Inflammatory macrophage treated with lipopolysaccharide for 4 hours (primary cell): ENCODE results near the gene ACTG2.
A peak's percentile ranks its signal among the peaks of the same experiment; 100 is the strongest.
"Not testable (repeated sequence)": the region's sequence is repeated elsewhere in the genome, so short reads cannot be mapped to it uniquely, and the experiment has no call there.

Experiments
- DNase-seq: peaks from one replicate; pipeline ENCODE4 v3.0.0-alpha.2; 2020

Gene ACTG2

GRCh38 chr2:73893764-73894474 is 1.1 kb downstream of the ACTG2 start:
- DNase-seq: no peak

DNA sequence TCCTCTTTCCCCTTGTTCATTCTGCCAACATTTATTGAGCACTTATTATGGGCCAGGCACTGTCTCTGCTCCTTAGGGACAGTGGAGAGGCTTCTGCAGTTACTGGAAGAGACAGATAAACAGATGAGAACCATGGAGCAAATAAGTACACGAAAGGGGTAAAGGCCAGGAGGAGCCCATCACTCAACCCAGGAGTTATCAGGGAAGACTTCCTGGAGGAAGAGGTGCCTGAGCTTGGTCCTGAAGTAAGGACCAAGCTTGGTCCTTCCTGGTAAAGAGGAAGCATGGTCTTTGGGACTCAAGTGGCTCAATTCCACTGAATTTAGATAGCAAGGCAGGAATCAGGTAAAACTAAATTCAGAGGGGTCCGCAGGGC is 1.7 kb downstream of the ACTG2 start:
- no peak for DNase-seq

DNA sequence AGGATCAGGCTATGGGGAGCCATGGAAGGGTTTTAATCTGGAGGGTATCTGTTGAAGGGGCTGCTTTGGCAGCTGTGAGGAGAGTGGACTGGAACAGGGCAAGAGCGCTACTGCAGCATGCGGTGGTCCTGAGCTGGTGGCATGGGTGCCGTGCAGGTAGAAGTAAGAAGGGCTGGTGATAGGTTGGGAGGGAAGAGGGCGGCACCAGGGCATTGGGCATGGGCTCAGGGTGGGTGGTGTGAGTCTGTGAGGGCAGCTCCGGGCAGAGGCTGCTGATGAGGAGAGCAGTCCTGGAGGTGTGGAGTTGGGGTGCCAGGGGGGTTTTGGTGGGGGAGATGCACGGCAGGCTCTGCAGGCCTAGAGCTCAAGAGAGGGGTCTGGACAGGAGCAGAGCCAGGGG is 2.1 kb downstream of the ACTG2 start:
- DNase-seq: no peak

- no peak for DNase-seq
These were observed 2.7 kb downstream of the ACTG2 start for GRCh38 chr2:73895473-73895872.

DNA sequence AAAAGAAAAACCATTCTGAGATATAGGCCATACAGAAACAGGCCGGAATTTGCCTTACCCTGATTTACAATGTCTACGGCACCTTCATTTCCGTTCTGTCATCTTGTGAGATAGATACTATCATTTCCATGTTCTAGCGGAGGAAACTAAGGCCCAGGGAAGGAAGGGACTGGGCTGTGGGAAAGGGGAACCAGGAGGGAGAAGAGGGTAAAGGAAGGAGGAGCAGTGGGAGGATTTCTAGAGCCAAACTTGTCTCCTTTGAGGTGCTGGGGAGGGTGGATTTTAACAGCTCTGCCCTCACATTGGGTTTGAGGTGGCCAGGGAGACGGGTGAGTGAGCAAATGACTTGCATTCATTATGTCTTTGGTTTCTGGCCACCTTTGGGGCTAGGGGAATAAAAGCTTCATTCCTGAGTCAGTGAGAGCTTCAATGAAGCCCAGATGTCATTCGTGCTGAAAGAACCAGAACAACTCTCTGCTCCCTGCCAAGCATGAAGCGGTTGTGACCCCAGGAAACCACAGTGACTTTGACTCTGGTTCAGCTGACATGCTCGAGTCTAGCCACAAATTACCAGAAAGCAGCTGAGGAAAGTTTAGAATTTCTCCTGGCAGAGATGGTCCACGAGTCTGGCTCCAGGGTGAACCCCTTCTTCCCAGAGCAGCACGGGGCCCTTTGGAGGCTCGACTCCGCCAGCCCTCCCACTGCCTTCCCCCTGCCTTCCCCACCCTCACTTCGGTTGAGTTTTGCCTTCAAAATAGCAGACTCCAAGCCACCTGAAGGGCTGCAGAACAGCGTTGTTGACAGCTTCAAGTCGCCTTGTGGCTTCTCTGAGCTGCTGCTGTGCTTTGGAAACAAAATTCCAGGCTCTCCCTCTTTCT is 3.8 kb downstream of the ACTG2 start:
- DNase-seq: no peak

GRCh38 chr2:73897240-73897583 is 4.4 kb downstream of the ACTG2 start:
- DNase-seq: no peak

GRCh38 chr2:73897934-73898333 is 5.1 kb downstream of the ACTG2 start:
- no peak for DNase-seq

DNA sequence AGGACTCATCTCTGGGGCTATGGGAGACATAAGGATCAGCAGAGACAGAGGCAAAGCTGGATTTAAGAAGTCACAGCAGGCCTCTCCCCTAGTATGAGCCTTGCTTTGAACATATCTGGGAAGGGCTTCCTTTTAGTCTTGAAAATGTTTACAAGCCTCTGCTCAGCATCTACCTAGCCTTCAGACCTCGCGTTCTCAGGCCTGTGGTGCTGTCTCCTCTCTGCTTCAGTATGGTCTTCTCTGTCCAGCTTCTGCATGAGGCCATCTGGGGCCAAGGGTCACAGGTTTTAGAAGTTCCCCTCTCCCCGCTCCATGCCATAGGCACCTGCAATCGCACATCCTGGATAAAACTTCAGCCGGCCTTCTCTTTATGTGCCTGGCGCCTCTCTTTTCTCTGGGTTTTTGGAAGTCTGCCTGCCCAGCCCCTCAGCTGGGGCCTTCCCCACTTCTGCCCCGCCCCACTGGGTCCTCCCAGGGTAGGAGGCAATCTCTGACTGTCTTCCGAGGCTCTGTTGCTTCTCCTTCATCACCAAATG is 7.1 kb downstream of the ACTG2 start:
- DNase-seq: no peak

GRCh38 chr2:73901143-73901542 is 8.3 kb downstream of the ACTG2 start:
- no peak for DNase-seq

GRCh38 chr2:73902284-73902683 is 9.5 kb downstream of the ACTG2 start:
- DNase-seq: no peak

- DNase-seq: no peak
These were observed 10.5 kb downstream of the ACTG2 start for GRCh38 chr2:73903313-73903712.

- not testable (repeated sequence) for DNase-seq
These were observed 11.3 kb downstream of the ACTG2 start for GRCh38 chr2:73903949-73904613.

DNA sequence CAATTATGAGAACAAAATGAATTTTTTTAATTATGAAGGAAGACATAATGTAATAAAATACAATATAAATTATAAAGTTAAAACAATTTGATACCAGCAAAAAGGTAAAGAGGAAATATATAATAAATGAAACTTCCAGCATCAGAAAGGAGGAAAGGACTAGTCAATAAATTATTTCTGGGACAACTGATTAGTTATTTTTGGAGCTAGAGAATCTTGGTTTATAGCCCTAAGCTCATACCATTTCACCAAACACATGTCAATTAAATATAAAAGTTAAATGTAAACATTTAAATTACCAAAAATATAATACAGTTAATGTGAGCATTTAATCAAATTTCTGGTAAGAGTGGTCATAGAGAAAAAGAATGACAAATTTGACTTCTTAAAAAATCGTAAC is 12.1 kb downstream of the ACTG2 start:
- DNase-seq: no peak

GRCh38 chr2:73906847-73907505 is 14.2 kb downstream of the ACTG2 start:
- no peak for DNase-seq

GRCh38 chr2:73907840-73908452 is 15.1 kb downstream of the ACTG2 start:
- peak; percentile 18 for DNase-seq

DNA sequence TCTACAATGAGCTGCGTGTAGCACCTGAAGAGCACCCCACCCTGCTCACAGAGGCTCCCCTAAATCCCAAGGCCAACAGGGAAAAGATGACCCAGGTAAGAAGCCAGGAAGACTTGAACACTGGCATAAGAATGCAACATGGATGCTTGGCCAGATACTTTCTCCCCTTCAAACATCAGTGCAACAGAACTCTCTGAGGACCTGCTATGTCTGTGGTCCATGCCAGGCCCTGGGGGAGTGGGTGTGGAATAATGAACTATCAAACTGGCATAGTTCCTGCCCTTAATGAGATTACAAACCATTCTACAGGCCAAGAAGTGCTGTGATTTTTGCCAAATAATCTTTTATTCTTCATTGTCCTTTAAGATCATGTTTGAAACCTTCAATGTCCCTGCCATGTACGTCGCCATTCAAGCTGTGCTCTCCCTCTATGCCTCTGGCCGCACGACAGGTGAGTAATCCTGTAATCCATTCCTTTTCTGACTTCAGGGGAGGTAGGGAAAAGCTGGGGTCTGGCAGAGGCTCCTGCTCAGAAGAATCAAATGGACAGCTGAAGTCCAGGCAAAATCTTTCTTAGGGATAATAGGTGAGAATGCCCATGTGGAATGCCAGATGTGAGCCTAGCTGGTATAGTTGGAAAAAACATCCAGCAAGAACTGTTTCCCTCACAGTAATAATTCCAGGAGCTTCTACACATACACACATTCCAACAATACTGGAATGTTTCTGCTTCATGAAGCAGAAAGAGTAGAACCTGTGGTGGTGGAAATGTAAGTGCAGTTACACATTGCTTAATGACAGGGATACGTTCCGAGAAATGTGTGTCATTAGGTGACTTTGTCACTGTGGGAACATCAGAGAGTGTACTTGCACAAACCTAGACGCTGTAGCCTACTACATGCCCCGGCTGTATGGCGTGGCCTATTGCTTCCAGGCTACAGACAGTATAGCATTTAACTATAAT is 16.2 kb downstream of the ACTG2 start:
- no peak for DNase-seq

- DNase-seq: no peak
These were observed 18.2 kb downstream of the ACTG2 start for GRCh38 chr2:73910873-73911547.

DNA sequence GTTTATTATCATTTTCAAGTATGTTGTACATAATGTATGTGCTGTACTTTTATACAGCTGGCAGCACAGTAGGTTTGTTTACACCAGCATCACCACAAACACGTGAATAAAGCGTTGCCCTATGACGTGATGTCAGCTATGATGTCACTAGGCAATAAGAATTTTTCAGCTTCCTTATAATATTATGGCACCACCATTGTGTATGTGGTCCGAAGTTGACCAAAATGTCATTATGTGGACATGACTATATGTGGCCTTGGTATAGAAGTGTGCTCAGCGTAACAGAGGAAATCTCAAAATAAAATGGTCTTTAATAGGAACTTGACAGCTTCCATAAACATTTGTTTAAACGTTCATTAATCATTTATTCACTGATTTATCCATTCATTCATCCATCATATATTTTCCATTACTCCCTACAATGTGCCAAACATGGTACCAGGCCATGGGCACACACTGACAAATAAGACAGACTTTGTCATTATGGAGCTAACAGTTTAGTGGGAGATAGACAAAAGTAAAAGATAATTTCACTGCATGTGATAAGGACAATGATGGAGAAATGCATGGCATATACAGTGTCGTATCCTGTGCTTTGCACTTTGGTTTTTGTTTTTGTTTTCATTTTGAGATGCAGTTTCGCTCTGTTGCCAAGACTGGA is 18.9 kb downstream of the ACTG2 start:
- no peak for DNase-seq

GRCh38 chr2:73913414-73914054 is 20.7 kb downstream of the ACTG2 start:
- no peak for DNase-seq

DNA sequence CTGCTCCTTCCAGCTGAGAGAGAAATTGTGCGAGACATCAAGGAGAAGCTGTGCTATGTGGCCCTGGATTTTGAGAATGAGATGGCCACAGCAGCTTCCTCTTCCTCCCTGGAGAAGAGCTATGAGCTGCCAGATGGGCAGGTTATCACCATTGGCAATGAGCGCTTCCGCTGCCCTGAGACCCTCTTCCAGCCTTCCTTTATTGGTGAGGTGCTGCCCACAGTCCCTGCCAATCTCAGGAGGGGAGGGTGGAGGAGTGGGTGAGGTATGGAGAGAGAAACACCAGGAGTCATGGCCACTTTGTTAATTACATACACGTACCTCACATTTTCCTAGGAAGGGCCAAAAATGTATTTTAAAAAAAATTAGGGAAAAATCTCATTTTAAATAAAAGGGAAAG is 21.9 kb downstream of the ACTG2 start:
- DNase-seq: no peak
